ENCODE results near the gene FAM83D. TPM values are rescaled to one million over a fixed set of nuclear protein-coding genes. Genes with fewer than 3 reads are reported as not detected.

Gene FAM83D
- total RNA-seq, 1 experiment from 2014 or later, result 66.9 TPM

DNA sequence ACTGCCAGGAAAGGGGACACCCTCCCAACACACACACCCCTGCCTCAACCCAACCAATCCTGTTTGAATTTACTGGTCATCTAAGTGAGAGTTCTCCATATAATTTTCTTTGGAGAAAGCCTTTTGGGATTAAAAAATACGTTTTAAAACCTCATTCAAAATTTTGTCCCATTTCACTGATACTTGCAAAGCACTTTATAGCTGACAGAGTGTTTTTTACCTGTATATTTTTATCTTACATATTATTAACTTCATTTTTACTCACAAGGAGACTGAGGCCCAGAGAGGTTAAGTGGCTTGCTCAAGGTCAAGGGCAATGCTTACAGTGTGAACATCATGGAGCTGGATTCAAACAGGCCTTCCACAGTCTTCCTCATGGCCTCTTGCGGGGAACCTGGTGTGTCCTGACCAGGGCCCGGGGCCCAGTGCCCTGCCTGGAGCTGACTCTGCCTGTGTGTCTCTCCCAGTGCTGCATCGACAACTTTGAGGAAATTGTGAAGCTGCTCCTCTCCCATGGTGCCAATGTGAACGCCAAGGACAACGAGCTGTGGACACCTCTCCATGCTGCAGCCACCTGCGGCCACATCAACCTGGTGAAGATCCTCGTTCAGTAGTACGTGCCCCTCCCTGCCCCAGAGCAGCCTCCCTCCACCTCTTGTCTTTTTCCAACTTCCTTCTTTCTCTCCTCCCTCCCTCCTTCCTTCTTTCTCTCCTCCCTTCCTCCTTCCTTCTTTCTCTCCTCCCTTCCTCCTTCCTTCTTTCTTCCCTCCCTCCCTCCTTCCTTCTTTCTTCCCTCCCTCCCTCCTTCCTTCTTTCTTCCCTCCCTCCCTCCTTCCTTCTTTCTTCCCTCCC, 30.9 kb upstream of the FAM83D start (continued):
- TF ChIP-seq, protein P1, sequence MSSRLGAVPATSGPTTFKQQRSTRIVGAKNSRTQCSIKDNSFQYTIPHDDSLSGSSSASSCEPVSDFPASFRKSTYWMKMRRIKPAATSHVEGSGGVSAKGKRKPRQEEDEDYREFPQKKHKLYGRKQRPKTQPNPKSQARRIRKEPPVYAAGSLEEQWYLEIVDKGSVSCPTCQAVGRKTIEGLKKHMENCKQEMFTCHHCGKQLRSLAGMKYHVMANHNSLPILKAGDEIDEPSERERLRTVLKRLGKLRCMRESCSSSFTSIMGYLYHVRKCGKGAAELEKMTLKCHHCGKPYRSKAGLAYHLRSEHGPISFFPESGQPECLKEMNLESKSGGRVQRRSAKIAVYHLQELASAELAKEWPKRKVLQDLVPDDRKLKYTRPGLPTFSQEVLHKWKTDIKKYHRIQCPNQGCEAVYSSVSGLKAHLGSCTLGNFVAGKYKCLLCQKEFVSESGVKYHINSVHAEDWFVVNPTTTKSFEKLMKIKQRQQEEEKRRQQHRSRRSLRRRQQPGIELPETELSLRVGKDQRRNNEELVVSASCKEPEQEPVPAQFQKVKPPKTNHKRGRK (CRISPR knock-in tag; IDR thresholded peaks at IDR 0.05; ENCODE audit: borderline replicate concordance), result no peak
- TF ChIP-seq, protein P2, sequence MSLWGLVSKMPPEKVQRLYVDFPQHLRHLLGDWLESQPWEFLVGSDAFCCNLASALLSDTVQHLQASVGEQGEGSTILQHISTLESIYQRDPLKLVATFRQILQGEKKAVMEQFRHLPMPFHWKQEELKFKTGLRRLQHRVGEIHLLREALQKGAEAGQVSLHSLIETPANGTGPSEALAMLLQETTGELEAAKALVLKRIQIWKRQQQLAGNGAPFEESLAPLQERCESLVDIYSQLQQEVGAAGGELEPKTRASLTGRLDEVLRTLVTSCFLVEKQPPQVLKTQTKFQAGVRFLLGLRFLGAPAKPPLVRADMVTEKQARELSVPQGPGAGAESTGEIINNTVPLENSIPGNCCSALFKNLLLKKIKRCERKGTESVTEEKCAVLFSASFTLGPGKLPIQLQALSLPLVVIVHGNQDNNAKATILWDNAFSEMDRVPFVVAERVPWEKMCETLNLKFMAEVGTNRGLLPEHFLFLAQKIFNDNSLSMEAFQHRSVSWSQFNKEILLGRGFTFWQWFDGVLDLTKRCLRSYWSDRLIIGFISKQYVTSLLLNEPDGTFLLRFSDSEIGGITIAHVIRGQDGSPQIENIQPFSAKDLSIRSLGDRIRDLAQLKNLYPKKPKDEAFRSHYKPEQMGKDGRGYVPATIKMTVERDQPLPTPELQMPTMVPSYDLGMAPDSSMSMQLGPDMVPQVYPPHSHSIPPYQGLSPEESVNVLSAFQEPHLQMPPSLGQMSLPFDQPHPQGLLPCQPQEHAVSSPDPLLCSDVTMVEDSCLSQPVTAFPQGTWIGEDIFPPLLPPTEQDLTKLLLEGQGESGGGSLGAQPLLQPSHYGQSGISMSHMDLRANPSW (CRISPR knock-in tag; conservative IDR thresholded peaks at IDR 0.05; ENCODE audit: low read depth), result no peak
- TF ChIP-seq, protein P3, sequence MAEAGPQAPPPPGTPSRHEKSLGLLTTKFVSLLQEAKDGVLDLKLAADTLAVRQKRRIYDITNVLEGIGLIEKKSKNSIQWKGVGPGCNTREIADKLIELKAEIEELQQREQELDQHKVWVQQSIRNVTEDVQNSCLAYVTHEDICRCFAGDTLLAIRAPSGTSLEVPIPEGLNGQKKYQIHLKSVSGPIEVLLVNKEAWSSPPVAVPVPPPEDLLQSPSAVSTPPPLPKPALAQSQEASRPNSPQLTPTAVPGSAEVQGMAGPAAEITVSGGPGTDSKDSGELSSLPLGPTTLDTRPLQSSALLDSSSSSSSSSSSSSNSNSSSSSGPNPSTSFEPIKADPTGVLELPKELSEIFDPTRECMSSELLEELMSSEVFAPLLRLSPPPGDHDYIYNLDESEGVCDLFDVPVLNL (CRISPR knock-in tag; IDR thresholded peaks at IDR 0.05; ENCODE audit: borderline replicate concordance, low read depth), result no peak

DNA sequence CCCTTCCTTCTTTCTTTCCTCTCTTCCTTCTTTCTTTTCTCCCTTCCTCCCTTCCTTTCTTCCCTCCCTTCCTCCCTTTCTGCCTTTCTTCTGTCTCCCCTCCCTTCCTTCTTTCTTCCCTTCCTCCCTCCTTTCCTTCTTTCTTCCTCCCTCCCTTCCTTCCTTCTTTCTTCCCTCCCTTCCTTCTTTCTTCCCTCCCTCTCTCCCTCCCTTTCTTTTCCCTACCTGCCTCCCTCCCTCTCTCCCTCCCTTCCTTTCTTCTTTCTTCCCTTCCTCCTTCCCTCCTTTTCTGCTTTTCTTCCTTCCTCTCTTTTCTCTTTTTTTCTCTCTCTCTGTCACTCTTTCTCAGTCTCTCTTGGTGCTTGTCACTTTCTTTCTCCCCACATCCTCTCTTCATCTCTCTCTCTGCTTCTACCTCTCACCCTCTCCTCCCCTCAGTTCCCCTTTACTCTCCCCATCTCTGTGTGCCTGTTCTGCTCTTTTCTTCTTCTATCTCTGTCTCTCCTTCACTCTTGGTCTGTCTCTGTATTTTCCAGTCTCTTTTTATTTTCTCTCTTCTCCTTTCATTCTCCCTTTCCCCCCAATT, 30.1 kb upstream of the FAM83D start:
- DNase-seq (ENCODE audit: low spot score), result no peak
- no peak for ATAC-seq
- Mint-ChIP-seq H3K27me3 (ENCODE audit: low read depth) (peaks cover 3% of the 10 kb centered on the region; the same call in 1 of the 2 replicates), H3K36me3 (no peaks in the 10 kb centered on the region; the same call in 1 of the 2 replicates), H3K4me3 (no peak overlapping the region), H3K27ac (no peak overlapping the region), H3K4me1 (peaks cover 14% of the 10 kb centered on the region), H3K9me3 (no peaks in the 10 kb centered on the region)
- ChIA-PET POLR2A (no interaction called here), CTCF (interaction anchor here (1.2 to 4.3 kb wide), 2 partner anchors 30 to 171 kb away, joined by 4 to 54 read pairs; partner anchors contain the start of genes FAM83D and SLC32A1)
- TF ChIP-seq ETV6 (CRISPR knock-in tag; IDR thresholded peaks at IDR 0.05) (no peak), ZNF423 (CRISPR knock-in tag; IDR thresholded peaks at IDR 0.05) (no peak), PRRX2 (CRISPR knock-in tag; IDR thresholded peaks at IDR 0.05) (no peak), ZNF263 (CRISPR knock-in tag; IDR thresholded peaks at IDR 0.05; ENCODE audit: low read depth) (no peak), RORB (CRISPR knock-in tag; IDR thresholded peaks at IDR 0.05) (no peak), SMAD4 (CRISPR knock-in tag; IDR thresholded peaks at IDR 0.05) (no peak), FOXJ3 (CRISPR knock-in tag; IDR thresholded peaks at IDR 0.05; ENCODE audit: borderline replicate concordance) (no peak), JAZF1 (CRISPR knock-in tag; IDR thresholded peaks at IDR 0.05) (no peak)
- TF ChIP-seq, protein P4, sequence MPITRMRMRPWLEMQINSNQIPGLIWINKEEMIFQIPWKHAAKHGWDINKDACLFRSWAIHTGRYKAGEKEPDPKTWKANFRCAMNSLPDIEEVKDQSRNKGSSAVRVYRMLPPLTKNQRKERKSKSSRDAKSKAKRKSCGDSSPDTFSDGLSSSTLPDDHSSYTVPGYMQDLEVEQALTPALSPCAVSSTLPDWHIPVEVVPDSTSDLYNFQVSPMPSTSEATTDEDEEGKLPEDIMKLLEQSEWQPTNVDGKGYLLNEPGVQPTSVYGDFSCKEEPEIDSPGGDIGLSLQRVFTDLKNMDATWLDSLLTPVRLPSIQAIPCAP (CRISPR knock-in tag; IDR thresholded peaks at IDR 0.05), result no peak
- TF ChIP-seq, protein P5, sequence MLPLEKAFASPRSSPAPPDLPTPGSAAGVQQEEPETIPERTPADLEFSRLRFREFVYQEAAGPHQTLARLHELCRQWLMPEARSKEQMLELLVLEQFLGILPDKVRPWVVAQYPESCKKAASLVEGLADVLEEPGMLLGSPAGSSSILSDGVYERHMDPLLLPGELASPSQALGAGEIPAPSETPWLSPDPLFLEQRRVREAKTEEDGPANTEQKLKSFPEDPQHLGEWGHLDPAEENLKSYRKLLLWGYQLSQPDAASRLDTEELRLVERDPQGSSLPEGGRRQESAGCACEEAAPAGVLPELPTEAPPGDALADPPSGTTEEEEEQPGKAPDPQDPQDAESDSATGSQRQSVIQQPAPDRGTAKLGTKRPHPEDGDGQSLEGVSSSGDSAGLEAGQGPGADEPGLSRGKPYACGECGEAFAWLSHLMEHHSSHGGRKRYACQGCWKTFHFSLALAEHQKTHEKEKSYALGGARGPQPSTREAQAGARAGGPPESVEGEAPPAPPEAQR (CRISPR knock-in tag; IDR thresholded peaks at IDR 0.05), result no peak
- TF ChIP-seq, protein P1 (CRISPR knock-in tag; IDR thresholded peaks at IDR 0.05; ENCODE audit: borderline replicate concordance), result no peak
- TF ChIP-seq, protein P6, sequence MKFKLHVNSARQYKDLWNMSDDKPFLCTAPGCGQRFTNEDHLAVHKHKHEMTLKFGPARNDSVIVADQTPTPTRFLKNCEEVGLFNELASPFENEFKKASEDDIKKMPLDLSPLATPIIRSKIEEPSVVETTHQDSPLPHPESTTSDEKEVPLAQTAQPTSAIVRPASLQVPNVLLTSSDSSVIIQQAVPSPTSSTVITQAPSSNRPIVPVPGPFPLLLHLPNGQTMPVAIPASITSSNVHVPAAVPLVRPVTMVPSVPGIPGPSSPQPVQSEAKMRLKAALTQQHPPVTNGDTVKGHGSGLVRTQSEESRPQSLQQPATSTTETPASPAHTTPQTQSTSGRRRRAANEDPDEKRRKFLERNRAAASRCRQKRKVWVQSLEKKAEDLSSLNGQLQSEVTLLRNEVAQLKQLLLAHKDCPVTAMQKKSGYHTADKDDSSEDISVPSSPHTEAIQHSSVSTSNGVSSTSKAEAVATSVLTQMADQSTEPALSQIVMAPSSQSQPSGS (CRISPR knock-in tag; IDR thresholded peaks at IDR 0.05; ENCODE audit: borderline replicate concordance, low read depth), result no peak
- TF ChIP-seq, protein P7, sequence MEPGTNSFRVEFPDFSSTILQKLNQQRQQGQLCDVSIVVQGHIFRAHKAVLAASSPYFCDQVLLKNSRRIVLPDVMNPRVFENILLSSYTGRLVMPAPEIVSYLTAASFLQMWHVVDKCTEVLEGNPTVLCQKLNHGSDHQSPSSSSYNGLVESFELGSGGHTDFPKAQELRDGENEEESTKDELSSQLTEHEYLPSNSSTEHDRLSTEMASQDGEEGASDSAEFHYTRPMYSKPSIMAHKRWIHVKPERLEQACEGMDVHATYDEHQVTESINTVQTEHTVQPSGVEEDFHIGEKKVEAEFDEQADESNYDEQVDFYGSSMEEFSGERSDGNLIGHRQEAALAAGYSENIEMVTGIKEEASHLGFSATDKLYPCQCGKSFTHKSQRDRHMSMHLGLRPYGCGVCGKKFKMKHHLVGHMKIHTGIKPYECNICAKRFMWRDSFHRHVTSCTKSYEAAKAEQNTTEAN (CRISPR knock-in tag; IDR thresholded peaks at IDR 0.05), result no peak
- TF ChIP-seq, protein P8, sequence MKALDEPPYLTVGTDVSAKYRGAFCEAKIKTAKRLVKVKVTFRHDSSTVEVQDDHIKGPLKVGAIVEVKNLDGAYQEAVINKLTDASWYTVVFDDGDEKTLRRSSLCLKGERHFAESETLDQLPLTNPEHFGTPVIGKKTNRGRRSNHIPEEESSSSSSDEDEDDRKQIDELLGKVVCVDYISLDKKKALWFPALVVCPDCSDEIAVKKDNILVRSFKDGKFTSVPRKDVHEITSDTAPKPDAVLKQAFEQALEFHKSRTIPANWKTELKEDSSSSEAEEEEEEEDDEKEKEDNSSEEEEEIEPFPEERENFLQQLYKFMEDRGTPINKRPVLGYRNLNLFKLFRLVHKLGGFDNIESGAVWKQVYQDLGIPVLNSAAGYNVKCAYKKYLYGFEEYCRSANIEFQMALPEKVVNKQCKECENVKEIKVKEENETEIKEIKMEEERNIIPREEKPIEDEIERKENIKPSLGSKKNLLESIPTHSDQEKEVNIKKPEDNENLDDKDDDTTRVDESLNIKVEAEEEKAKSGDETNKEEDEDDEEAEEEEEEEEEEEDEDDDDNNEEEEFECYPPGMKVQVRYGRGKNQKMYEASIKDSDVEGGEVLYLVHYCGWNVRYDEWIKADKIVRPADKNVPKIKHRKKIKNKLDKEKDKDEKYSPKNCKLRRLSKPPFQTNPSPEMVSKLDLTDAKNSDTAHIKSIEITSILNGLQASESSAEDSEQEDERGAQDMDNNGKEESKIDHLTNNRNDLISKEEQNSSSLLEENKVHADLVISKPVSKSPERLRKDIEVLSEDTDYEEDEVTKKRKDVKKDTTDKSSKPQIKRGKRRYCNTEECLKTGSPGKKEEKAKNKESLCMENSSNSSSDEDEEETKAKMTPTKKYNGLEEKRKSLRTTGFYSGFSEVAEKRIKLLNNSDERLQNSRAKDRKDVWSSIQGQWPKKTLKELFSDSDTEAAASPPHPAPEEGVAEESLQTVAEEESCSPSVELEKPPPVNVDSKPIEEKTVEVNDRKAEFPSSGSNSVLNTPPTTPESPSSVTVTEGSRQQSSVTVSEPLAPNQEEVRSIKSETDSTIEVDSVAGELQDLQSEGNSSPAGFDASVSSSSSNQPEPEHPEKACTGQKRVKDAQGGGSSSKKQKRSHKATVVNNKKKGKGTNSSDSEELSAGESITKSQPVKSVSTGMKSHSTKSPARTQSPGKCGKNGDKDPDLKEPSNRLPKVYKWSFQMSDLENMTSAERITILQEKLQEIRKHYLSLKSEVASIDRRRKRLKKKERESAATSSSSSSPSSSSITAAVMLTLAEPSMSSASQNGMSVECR (CRISPR knock-in tag; IDR thresholded peaks at IDR 0.05; ENCODE audit: borderline replicate concordance), result no peak
